Renal pelvis (tissue), 4 donors: ENCODE data around the gene UCHL1. TPM values are rescaled to one million over a fixed set of nuclear protein-coding genes. Genes with fewer than 3 reads are reported as not detected.
"Not testable (repeated sequence)": the region's sequence is repeated elsewhere in the genome, so short reads cannot be mapped to it uniquely, and the experiment has no call there.

ENCODE experiments used
- DNase-seq: peaks from one replicate; pipeline ENCODE4 v3.0.0-alpha.2; 2013
- polyA plus RNA-seq, 3 donors: library from polyadenylated mRNA; unstranded; fragments of 120-200 nt; gene quantifications; one replicate each; pipeline ENCODE4 v1.2.1, GENCODE V29; 2013; ENCODE audit not compliant: insufficient read length in 3 of 3

The UCHL1 gene
- polyA plus RNA-seq, 3 donors = 97.5 to 105 (median 105) TPM

DNA sequence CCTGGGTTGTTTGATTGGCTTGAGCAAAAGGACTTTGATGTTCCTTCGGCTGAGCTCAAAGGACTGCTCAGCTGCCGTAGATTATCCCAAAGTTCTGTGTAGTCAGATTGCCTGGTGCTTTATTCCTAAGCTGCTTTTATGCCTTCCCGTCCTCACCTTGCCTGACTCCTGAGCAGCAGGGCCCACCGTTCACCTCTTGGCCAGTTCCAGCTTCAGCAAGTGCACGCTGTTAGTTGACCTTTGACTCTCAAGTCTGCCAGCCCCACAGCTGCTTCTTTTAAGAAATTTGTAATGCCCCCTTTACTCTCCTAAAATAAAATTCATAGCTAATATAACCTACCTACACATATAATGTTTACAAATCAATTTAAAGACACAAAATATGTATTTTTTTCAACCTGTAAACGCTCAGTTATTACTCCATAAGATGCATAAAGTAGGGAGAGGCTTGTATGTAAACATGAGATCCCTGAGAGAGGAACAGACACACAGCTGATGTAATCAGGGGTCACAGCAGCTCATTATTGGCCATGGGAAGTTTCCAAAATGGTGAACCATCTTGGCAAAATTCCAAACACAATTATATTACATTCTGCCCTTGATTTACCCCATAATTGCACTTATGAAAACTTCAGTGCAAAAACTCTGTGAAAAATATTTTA, 28.6 kb downstream of the UCHL1 start:
- no peak for DNase-seq

DNA sequence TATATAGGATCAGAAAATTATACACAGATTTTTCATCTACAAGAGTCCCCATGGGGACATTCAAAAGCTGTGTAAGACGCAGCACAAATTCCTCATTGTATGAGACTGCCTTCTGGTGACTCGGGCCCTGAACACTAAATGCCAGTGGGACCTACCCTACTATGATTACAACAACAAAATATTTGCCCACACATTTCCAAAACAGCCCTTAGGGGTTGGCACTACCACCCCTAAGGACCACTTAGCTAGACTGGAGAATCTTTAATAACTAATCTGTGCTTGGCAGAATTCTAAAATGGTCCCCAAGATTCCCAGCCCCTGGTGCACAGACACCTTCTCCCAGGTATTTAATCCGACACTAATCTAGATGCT, 29.1 kb downstream of the UCHL1 start:
- no peak for DNase-seq

DNA sequence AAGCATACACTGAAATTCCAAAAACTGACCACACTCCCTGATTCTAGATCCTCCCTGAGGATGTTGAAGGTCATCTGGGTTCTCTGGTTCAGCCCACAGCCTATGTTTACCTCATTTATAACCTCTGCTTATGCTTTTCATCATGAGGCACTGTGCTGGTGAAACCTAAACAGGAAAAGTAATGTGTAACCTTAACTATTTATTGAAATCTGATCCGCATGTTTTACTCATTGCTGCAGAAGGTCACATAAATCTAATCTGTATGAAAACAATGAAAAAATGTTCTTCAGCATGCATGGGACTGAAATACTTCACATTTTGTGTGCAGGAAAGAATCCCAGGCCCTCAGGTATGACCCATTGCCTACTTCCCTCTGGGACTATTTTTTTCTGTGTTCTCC, 30.3 kb downstream of the UCHL1 start:
- DNase-seq = peak; percentile 26

DNA sequence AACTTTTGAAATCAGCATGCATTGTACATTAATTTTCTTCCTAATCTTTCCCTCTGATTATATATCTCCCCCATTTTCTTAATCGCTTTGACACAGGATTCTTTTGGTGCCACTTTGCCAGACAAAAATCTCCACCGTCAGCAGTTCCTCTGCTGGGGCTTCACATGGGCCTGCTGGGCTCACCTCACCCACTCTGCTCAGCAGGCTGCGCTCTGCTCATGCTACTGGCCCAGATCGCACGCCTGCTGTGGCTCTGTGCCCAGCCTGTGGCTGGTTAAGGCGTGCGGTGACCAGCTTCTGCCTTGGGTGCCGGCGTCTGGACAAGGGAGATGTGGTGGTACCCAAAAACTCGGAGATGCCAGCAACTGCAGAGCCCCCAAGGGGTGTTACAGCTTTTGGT, 31.1 kb downstream of the UCHL1 start:
- no peak for DNase-seq

DNA sequence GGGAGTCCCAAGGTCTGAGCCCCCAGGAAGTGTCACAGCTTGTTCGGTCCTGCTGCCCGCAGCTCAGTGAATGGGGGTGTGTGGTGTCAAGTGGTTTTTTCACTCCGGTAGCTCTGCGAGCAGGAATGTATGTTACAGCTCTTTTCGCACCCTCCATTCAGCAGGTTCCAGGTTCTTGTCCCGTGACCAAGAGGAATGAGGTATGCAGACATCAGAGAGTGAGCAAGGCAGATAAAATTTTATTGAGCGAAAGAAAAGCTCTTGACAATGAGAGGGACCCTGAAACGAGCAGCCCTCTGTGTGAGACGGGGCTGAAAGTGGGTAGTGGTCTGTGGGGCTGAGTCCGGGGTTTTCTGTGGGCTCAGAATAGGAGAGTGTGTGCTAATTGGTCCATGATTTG, 31.5 kb downstream of the UCHL1 start:
- no peak for DNase-seq

DNA sequence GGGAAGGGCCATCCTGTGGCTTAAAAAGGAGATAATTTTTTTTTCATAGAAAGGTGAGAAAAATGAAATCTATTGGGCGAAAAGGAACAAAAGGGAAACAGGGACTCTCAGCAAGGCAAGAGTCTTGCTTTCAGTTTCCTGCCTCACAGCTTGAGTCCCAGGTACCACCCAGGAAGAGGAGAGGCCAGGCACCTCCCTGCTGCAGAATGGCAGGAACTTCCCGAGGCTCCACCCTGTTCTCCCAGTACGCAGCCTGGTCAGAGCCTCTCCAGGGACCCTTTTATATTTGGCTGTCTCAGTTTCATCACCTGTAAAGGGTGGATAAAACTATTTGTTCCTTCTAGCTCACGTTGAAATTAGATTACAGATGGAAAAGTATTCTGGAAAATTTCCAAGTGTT, 33.8 kb downstream of the UCHL1 start:
- DNase-seq = no peak

DNA sequence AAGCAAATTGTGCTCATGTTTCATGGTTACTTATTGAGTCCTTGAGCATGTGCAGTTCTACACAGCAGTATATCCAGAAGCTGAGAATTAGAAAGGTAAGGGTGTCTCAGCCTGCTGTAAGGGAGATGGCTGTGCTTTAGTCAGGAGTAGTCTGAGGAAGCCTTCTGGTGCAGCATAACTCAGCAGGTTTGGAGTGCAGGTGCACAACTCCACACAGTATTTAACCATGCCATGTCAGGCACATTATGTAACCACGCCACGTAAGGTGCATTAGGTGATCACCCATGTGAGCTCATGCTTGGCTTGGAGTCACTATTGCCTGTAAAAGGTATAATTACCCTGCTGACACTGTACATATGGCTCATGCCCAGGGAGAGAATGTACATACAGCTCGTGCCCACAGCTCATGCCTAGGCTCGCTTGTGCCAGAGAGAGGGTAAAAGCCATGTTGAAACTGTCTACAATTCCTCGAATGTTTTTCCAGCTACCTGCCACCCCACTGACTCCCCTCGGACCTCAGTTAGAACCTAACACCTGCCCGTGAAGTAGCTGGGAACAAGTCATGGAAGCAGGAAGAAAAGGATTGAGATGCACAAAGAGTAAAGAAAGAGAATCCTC, 37.8 kb downstream of the UCHL1 start:
- DNase-seq = peak; percentile 12

DNA sequence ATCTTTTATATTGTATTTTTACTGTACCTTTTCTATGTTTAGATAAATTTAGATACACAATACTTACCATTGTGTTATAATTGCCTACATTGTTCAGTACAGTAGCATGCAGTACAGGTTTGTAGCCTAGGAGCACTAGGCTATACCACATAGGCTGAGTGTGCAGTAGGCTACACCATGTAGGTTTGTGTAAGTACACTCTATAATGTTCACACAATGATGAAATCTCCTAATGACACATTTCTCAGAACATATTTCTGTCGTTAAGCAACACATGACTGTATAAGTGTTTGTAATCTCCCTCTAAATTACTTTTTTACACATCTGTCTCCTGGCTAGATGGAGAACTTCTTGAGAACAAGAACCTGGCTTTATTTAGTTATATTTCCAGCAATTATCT, 40.3 kb downstream of the UCHL1 start:
- DNase-seq = no peak

DNA sequence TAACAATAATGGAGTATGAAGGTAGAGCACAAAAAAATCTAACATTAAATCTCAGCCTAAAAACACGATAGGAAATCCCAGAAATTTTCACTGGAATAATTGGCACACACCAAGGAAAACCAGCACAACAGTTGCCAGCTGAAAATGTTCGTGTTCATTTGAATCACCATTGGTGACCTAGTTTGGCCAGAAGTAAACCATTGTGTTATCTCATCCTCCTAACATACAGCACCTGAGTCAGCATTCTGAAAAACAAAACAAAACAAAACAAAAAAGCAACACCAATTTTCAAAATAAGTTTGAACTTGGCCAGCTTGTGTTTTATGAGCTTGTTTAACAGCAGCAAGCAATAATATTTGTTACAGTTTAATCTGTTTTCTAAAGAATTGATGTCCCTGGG, 41.1 kb downstream of the UCHL1 start:
- DNase-seq = no peak

DNA sequence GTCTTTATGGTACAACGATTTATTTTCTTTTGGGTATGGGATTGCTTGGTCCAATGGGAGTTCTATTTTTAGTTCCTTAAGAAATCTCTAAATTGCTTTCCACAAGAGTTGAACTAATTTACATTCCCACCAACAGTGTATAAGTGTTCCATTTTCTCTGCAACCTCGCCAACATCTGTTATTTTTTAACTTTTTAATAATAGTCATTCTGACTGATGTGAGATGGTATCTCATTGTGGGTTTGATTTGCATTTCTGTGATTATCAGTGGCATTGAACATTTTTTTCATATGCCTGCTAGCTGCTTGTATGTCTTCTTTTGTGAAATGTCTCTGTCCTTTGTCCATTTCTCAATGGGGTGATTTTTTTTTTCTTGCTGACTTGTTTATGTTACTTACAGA, 42.8 kb downstream of the UCHL1 start:
- DNase-seq = no peak

DNA sequence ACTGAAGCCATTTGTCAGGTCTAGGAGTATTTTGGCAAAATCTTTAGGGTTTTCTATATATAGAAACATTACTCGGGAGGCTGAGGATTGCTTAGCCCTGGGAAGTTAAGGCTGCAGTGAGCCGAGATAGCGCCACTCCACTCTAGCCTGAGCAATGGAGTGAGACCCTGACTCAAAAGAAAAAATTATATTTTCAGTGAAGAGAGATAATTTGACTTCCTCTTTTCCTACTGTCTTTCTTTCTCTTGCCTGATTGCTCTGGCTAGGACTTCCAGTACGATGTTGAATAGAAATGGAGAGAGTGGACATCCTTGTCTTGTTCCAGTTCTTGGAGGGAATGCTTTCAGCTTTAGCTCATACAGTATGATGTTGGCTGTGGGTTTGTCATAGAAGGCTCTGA, 44.4 kb downstream of the UCHL1 start:
- no peak for DNase-seq

DNA sequence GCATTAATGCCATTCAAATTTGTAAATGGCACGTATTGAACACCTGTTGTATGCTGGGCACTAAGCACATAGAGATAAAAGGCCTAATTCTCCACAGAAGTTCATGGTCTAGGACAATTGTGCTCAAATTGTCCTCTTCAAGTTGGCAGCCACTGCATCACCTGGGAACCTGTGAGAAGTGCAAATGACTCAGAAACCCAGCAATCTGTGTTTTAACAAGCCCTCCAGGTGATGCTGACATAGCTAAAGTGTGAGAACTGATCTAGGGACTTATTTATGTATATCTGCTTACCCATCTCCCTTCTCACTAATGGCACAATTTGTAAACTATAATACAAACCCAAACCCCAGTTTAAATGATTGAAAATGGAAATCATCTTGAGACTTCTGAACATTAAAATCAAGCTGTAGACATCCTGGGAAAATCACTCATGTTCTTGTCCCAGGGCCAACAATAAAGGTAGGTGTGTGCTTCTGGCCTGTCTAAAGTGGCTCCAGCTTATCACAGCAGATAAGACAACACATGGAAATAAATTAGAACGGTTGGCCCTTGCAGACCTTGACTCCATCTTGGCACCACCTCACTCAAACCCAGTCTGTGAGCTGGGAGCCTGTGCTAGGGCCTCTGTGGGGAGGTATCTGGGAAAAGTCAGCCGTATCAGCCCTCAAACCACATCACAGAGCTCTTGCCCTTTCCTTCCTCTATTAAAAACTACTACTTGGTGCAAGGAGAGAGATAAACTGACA, 46.8 kb downstream of the UCHL1 start:
- no peak for DNase-seq

DNA sequence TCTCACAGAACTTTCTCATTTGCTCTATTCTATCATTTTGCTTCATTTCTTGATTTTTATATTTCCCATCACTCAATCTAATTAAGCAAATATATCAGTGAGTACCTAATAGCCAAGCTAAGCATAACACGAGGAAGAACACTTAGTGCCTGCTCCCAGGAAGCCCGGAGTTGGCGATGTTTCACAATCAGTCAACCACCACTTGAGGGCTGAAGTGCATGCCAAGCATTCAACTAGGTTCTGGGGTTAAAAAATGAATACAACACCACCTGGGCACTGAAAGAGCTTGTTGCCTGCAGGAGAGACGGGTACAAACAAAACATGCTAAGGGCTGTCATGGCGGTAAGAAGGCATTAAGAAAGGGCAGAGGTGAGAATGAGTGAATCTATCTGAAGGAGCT, 47.5 kb downstream of the UCHL1 start:
- no peak for DNase-seq

DNA sequence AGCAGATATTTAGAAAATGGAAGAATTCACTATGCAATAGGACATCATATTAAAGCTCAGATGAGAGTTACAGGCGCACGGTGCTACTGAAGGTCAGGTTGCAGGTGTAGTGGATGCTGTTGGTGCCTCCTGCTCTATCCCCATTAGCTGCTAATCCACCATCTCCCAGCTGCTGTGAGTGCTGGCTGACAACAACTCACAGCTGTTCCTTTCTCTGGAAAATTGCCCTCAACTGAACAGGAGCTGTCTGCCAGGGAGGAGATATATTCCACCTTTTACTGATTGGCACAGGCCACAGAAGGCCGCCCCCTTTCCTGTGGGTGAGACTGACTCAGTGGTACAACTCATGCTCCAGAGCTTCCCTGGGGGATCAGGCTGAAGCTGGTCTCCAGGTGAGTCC, 48.7 kb downstream of the UCHL1 start:
- DNase-seq = no peak

DNA sequence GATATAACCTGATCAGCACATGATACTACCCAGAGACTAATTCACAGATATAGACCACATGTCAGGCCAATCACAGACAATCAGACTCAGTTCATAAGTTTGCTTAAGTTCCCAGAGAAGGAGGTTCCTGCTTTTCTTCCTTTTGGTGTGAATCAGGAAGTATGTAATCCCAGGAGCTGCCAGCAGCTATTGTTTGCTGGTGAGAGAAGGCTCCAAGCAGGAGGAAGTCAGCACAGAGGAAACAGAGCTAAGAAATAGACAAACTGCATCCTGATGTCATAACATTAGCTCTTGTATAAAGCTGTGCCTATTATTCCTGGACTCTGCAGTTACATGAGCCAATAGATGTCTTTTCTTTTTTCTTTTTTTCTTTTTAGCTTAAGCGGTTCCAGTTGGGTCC, 50.9 kb downstream of the UCHL1 start:
- no peak for DNase-seq

DNA sequence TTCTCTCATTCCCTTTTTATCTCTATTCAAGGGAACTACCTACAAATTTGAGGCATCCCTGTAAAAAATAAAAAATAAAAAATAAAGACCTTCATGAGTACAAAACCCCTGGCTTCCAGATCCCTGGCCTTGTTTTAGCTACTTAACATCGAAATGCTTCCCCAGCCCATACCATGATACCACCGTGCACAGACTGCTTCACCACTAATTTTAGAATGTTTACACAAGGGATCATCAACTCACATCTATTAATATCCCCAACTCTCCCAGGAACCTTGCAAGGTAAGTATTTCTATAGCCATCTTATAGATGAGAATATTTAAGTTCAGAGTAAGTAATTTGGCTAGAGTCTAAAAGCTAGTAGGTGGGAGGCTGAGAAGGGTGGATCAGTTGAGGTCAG, 51.7 kb downstream of the UCHL1 start:
- no peak for DNase-seq

DNA sequence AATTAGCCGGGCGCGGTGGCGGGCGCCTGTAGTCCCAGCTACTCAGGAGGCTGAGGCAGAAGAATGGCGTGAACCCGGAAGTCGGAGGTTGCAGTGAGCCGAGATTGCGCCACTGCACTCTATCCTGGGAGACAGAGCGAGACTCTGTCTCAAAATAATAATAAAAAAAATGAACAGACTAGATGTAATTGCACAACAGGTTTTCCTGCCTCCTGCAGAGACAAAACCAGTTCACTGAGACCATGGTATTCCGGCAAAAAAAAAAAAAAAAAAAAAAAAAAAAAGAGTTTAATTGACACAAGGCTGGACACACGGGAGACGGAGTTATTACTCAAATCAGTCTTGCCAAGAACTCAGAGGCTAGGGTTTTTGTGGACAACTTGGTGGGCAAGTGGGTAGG, 58.7 kb downstream of the UCHL1 start:
- DNase-seq = not testable (repeated sequence)

DNA sequence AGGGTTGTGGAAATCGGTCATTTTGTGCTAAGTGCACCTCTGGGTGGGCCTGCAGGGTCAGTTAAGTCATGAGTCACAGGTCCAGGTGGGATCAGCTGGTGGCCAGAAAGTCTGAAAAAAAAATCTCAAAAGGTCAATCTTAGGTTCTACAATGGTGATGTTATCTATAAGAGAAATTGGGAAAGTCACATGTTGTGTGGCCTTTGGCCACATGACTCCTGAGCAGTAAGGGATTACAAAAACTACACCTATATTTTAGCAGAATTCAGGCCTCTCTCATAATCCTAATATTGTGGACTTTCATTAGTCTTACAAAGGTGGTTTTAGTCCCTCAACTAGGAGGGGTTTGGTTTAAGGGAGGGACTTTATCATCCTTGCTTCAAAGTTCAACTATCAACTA, 59.1 kb downstream of the UCHL1 start:
- DNase-seq = no peak

Other genes starting within 250 kb of the UCHL1 start
- 10 to 100 TPM; 43.3 to 59.5 (median 59.4) TPM for gene APBB2, start 42.4 kb upstream of the UCHL1 start, polyA plus RNA-seq